ENCODE data around the gene LRG1. TPM values are rescaled to one million over a fixed set of nuclear protein-coding genes. Genes with fewer than 3 reads are reported as not detected.

The LRG1 gene
- total and polyA plus RNA-seq, 9 of the 15 experiments (the other 6 are each of a cell fraction or from before 2014, with no cell fraction given), result 1.5 to 11.9 (median 8.7) TPM

DNA sequence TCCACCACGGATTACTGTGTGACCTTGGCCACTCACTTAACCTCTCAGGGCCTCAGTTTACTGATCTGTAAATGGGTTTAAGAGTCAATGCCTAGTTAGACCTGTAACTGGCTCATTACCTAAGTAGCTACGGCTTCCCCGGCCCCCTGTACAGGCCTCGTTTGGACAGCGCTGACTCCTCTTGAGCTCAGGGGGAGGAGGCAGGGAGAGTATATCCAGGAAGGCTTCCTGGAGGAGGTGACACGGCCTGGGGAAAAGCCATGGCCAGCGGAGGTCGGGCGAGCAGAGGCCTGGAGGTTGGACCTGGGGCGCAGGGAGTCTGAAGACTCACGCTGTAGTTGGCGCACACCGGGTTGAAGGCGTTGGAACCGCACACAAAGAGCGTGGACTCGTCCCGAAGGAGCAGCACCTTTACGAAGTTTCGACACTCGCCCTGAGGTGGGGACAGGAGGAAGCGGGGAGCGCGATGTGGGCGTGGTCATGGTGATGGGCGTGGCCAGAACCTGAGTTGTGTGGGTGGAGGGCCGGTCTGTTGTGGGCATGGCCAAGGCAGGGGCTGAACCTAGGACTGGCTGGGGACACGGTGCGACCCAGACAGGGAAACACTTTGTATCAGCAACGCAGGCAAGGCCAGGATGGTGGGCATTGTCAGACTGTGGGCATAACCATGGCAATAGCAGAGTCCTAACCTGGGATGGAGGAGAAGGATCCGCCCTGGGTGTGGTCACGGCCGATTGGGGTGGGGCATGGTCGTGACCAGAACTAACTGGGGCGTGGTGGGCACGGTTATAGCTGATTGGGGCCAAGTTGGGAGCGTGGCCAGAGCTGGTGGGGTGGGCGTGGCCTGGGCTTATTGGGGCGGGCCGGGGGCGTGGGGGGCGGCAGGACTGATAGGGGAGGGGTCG, 16.1 kb upstream of the LRG1 start (continued):
- TF ChIP-seq, protein P1, sequence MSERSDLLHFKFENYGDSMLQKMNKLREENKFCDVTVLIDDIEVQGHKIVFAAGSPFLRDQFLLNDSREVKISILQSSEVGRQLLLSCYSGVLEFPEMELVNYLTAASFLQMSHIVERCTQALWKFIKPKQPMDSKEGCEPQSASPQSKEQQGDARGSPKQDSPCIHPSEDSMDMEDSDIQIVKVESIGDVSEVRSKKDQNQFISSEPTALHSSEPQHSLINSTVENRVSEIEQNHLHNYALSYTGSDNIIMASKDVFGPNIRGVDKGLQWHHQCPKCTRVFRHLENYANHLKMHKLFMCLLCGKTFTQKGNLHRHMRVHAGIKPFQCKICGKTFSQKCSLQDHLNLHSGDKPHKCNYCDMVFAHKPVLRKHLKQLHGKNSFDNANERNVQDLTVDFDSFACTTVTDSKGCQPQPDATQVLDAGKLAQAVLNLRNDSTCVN (CRISPR knock-in tag; IDR thresholded peaks at IDR 0.05), result no peak
- TF ChIP-seq, protein P2, sequence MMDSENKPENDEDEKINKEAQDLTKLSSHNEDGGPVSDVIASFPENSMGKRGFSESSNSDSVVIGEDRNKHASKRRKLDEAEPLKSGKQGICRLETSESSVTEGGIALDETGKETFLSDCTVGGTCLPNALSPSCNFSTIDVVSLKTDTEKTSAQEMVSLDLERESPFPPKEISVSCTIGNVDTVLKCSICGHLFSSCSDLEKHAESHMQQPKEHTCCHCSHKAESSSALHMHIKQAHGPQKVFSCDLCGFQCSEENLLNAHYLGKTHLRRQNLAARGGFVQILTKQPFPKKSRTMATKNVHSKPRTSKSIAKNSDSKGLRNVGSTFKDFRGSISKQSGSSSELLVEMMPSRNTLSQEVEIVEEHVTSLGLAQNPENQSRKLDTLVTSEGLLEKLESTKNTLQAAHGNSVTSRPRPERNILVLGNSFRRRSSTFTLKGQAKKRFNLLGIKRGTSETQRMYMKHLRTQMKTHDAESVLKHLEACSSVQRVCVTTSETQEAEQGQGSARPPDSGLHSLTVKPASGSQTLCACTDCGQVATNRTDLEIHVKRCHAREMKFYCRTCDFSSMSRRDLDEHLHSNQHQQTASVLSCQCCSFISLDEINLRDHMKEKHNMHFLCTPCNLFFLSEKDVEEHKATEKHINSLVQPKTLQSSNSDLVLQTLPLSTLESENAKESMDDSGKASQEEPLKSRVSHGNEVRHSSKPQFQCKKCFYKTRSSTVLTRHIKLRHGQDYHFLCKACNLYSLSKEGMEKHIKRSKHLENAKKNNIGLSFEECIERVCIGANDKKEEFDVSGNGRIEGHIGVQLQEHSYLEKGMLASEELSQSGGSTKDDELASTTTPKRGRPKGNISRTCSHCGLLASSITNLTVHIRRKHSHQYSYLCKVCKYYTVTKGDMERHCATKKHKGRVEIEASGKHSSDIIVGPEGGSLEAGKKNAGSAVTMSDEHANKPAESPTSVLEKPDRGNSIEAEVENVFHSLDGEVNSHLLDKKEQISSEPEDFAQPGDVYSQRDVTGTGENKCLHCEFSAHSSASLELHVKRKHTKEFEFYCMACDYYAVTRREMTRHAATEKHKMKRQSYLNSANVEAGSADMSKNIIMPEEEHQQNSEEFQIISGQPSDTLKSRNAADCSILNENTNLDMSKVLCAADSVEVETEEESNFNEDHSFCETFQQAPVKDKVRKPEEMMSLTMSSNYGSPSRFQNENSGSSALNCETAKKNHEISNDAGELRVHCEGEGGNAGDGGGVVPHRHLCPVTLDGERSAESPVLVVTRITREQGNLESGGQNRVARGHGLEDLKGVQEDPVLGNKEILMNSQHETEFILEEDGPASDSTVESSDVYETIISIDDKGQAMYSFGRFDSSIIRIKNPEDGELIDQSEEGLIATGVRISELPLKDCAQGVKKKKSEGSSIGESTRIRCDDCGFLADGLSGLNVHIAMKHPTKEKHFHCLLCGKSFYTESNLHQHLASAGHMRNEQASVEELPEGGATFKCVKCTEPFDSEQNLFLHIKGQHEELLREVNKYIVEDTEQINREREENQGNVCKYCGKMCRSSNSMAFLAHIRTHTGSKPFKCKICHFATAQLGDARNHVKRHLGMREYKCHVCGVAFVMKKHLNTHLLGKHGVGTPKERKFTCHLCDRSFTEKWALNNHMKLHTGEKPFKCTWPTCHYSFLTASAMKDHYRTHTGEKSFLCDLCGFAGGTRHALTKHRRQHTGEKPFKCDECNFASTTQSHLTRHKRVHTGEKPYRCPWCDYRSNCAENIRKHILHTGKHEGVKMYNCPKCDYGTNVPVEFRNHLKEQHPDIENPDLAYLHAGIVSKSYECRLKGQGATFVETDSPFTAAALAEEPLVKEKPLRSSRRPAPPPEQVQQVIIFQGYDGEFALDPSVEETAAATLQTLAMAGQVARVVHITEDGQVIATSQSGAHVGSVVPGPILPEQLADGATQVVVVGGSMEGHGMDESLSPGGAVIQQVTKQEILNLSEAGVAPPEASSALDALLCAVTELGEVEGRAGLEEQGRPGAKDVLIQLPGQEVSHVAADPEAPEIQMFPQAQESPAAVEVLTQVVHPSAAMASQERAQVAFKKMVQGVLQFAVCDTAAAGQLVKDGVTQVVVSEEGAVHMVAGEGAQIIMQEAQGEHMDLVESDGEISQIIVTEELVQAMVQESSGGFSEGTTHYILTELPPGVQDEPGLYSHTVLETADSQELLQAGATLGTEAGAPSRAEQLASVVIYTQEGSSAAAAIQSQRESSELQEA (IDR thresholded peaks at IDR 0.05; ENCODE audit: low read depth), result no peak
- TF ChIP-seq TEAD1 (CRISPR knock-in tag; IDR thresholded peaks at IDR 0.05) (0 out of 4 replicates have a peak, but pooled peaks of 1 of the 2 experiments have one; percentile 65), ETV1 (tag; conservative IDR thresholded peaks at IDR 0.05; ENCODE audit: low read depth) (peak; percentile 30; the same call in 1 of the 2 replicates), ARID2 (IDR thresholded peaks at IDR 0.05) (no peak), PCBP2 (IDR thresholded peaks at IDR 0.05; ENCODE audit: low read depth, low read length, poor library complexity, severe bottlenecking) (no peak), SETDB1 (IDR thresholded peaks at IDR 0.05; ENCODE audit: low read length) (no peak), ZNF347 (CRISPR knock-in tag; IDR thresholded peaks at IDR 0.05; ENCODE audit: low read depth) (no peak), RHOXF2B (CRISPR knock-in tag; conservative IDR thresholded peaks at IDR 0.05) (no peak), FOXJ2 (tag; IDR thresholded peaks at IDR 0.05) (no peak), E2F3 (CRISPR knock-in tag; IDR thresholded peaks at IDR 0.05) (no peak), TRIM28 (IDR thresholded peaks at IDR 0.05) (0 out of 2 replicates have a peak, but pooled peaks have one; percentile 42), SRSF1 (IDR thresholded peaks at IDR 0.05; ENCODE audit: low read depth, low read length) (no peak), FOXA1 (IDR thresholded peaks at IDR 0.05; ENCODE audit: borderline replicate concordance) (no peak), POLR3G (IDR thresholded peaks at IDR 0.05; ENCODE audit: extremely low read depth, insufficient read length, insufficient replicate concordance) (no peak), BRCA1 (IDR thresholded peaks at IDR 0.05) (no peak), BRCA1 (CRISPR knock-in tag; IDR thresholded peaks at IDR 0.05) (no peak), ZNF263 (CRISPR knock-in tag; IDR thresholded peaks at IDR 0.05; ENCODE audit: borderline replicate concordance) (no peak)
